C4-2B (cell line): Measurements from ENCODE around the gene SEMA6A.

ENCODE experiments used
- CTCF ChIP-seq: fragments of 450-650 bp; conservative IDR thresholded peaks from 2 replicates; pipeline ENCODE4 v1.5.1; 2017; ENCODE audit warnings: mild to moderate bottlenecking
- ZFX ChIP-seq: fragments of 450-650 bp; IDR thresholded peaks from 2 replicates; pipeline ENCODE4 v1.6.1; 2017

- TF ChIP-seq CTCF (no peak), ZFX (no peak)
Observed at GRCh38 chr5:116522356-116523136, 52.1 kb downstream of the SEMA6A start.
